Kidney glomerular epithelial cell (primary cell): ENCODE measurements around the gene NPAS1.
"Not testable (repeated sequence)": the region's sequence is repeated elsewhere in the genome, so short reads cannot be mapped to it uniquely, and the experiment has no call there.

Source experiments
- DNase-seq: peaks from one replicate; lab custom pipeline; 2025; lab: John Stamatoyannopoulos, UW

Gene NPAS1

DNA sequence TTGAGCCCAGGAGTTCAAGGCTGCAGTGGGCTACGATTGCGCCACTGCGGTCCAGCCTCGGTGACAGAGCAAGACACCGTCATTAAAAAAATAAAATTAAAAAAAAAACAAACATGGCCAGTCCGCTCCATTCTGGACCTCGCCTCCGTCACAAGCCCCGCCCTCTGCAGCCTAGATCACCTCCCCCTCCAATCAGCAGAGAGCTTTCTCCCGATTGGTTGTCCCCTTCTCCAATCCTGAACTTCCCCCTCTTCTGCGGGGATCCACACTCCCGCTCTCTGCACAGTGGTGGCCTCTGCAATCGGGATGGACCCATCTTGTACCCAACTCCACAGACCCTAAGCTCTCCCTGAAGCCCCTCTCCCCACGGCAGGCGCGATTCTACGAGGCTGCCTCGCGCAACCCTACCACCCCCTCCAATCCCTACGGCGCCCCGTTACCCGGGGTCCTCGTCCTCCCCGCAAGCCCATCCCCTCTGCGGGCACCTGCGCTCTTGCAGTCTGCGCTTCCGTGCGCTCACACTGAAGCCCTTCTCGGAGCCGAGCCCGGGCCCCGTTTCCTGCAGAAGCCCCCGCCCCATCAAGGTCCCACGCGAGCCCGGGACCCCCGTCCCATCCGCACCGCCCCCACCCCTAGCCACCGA, 28.2 kb downstream of the NPAS1 start:
- DNase-seq: peak; percentile 60

DNA sequence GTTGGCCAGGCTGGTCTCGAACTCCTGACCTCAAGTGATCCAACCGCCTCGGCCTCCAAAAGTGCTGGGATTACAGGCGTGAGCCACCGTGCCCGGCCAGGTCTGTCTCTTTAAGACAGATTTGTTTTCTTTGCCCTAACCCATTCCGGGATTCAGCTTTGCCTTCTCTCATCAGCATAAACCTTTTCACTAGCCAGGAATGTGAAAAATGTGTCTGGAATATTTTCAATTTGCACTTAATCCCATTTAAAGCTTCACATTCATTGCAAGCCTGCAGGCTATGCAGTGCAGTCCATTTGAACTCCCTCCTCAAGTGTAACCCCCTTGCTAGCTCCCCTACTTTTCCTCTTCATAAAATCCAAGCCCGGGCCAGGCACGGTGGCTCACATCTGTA, 29.7 kb downstream of the NPAS1 start:
- peak; percentile 44 for DNase-seq

DNA sequence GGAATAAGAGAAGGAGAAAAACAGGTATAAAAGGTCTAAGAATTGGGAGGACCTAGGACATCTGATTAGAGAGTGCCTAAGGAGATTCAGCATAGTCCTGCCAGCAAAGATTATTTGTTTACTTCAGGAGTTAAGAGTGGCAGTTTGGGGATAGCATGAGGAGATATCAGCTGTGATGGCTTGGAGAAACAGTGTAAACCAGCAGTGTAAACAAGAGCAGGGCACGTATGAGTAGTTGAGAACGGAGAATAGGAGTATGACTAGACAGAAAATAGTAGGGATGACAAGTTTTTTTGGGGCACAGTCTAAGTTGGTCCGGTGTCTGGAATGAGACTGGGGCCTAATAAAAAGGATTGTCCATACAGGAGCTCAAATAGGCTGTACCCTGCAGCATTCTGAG, 30.9 kb downstream of the NPAS1 start:
- DNase-seq: not testable (repeated sequence)

DNA sequence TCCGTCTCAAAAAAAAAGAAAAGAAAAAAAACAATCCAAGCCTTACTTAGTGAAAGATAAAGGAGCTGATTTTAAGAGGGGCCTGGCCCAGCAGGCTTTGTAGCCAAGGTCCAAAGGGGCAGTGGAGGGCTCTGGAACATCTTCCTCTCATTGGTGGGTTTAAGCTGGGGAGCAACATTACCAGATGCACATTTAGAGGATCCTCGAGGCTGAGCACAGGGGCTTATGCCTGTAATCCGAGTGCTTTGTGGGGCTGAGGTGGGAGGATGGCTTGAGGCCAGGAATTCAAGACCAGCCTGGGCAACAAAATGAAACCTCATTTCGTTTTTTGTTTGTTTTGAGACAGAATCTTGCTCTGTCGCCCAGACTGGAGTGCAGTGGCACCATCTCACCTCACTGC, 36.8 kb downstream of the NPAS1 start:
- no peak for DNase-seq

DNA sequence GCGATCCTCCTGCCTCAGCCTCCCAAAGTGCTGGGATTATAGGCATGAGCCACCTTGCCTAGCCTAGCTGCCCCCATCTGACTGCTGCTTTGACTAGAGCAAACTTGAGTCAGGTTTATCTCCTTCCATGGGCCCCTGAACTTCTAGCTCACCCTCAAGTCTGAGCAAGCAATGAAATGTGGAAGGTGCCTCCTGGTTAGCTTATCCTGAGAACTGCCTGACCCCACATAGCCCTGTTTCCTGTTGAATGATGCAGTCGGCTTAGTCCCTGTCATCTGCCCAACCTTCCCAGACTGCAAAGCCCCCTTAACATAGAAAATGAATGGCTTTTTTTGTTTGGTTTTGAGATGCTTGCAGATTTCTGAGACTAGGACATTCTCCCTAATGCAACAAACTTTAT, 37.7 kb downstream of the NPAS1 start:
- no peak for DNase-seq

DNA sequence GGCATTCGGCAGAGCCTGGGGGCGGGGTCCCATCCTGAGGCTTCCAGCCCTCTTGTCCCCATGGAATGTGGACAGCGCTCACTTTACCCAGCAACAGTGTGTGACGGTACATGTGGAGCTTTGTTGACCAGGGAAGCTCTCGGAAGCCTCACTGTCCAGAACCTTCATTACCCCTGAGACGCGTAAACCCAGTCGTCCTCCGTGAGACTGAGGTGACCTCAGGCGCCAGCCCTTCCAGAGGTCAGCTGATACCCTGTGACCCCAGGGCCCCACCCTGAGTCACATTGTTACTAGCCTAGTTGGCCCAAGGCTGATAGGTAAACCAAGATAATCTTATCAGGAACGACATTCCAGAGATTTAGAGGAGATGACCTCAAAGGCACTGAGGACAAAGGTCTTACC, 39.0 kb downstream of the NPAS1 start:
- no peak for DNase-seq

DNA sequence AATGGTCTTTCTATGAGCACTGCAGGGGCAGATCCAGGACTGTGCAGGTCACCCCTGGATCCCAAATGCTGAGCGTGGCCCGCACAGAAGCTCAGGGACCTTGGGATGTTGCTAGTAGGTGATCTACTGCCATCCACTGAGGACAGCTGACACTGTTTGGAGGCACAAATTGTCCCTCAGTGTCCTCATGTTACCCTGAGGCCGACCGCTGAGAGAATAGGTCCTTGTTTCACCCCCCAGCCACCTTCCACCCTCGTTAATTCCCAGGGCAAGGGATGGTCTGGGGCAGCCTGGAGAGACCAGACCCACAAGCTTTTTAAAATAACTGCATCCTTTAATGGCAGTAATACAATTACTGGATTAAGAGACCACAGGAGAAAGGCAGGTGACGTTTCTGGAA, 44.2 kb downstream of the NPAS1 start:
- no peak for DNase-seq

DNA sequence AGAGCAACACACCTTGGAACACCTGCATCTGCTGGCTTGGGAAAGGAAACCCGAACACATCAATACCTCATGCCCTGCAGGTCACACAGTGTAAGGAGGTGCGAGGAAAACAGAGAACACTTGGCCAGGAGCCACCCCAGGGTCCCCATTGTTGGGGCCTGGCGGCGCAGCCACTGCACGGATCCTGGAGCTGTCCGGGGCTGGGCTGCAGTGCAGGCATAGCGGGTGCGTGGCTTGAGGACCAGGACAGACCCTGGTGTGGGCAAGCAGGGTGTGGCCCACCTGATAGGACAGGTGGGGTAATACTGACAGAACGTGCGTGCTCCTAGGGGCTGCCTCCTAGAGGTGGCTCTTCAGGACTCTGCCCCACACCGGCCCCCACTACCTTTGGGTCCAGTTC, 45.6 kb downstream of the NPAS1 start:
- DNase-seq: no peak

DNA sequence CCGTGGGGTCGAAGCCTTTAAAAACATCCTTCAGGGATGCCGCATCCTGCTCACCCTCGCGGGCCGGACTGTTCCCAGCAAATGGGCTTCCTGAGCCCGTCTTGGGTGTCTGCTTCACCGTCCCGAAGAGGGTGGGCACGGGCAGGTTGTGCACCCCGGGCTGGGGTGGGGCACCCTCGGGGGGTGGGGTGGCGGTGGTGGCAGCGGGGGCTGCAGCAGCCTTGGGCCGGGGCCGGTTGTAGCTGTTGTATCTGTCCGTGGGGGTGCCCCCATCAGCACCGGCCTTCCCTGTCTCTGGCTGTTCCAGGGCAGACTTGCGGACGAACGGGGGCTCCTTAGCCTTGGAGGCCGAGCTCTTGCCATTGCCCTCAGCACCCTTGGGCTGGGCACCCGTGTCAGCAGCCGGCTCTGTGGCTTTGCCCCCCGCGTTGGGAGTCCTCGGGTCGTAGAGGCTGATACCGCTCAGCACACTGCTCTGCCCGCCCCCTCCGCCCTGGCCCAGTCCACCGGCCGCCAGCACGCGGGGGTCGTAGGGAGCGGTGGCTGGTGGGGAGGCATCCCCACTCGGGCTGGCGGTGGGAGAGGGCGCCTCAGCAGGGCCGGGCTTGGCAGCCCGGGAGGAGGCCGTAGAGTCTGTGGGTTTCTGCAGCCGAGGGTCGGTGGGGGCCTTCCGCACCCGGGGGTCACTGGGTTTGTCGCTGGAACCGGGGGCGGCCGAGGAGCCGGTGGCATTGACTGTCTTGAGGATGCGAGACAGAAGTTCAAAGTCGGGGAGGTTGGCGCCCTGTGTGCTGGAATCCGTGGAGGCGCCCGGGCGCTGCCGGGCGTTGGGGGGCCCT, 47.0 kb downstream of the NPAS1 start:
- no peak for DNase-seq

DNA sequence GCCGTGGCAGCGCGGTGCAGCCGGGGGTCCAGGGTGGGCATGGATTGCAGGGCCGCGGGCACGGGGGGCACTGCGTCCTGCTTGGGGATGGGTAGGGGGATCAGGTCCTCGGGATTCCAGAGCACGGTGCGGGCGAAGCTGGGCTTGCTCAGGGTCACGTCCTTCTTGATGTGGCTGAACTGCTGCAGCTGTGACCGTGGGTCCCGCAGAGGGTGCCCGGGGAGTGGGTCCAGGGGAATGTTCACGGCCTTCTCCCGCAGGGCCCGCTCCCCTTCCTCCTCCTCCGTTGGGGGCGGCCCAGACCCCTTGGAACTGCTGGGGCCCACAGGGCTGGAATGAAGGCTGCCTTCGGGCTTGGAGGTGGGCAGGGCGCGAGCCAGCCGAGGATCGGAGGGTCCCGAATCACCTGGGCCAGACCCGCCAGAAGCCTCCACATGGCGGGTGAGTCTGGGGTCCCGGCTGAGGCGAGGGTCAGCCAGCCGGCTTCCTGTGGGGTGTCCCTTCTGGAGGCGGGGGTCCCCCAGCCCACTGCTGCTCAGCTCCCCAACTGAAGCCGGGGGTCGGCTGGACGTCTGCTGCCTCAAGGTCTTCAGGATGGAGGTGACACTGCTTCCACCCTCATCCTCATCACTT, 47.7 kb downstream of the NPAS1 start:
- no peak for DNase-seq

DNA sequence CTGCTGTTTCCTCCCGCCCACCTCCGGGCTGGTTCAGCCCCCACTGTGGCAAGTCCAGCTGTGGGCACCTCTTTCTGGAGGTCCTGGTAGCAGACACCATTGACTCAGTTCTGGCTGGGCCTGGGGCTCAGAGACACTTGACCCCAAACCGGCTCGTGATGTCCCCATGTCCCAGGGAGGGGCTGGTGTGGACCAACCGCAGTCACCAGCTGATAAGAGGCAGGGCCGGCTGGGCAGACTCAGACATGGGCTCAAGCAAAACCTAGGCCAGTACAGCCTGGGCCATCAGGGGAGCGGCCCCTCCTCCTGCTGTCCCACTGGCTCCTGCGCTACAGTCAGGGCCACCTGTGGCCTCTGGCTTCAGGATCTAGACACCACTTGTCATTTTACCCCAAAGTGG, 48.6 kb downstream of the NPAS1 start:
- no peak for DNase-seq

DNA sequence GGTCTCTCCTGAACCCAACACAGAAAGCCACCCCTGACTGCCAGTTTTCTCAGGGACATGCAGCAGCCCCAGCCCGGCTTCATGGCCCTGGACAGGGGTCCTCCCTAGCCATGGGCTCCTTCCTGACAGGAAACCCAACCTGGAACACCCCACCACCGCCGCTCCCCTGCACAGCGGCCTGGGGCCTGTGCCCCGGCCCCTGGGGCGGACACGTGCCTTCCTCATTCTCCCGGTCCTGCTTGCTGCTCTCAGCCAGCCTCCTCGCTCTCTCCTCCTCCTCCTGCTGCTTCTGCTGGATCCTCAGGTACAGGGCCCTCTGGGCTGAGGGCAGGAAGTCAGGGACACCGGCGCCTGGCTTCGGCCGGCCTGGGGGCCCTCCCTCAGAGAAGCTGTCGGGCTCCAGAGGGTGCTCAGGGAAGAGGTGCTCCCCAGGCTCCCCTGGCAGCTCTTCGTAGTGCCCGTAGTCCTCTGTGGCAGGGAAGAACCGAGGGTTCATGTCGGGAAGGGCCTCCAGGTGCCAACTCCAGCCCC, 49.3 kb downstream of the NPAS1 start:
- DNase-seq: no peak

DNA sequence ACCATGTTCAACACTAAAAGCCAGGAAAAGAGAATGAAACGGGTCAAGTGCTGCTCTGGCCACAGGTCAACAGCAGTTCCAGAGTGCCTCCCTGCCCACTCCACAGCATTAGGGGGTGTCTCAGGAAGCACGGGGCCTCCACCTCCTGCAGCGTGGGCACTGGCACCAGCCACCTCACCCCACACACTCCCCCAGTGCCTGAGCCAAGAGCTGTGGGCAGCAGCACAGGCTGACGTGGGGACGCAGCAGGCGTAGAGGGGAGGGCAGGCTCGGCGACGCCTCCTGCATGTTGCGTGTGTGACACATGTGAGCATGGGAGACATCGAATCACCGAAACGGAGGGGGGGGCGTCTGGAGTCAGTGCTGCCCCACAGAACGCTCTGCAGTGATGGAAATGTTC, 50.2 kb downstream of the NPAS1 start:
- DNase-seq: no peak

DNA sequence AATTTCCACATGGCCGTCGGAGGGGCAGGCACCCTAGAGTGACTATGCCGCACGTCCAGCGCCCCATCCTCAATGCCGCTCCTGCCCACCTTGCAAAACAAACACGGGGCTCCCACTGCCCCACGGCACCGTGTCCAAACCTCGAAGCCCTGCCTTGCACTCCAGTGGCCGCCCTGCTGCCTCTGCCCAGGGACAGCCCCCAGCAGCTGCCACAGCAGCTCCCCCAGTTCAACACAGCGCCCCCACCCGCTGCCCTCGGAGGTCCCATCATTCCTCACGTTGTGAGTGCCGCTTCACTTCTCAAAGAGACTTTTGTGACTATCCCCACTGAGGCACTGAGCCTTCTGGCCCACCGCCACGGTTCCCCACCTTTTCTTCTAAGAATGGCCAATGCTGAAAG, 51.1 kb downstream of the NPAS1 start:
- DNase-seq: no peak

DNA sequence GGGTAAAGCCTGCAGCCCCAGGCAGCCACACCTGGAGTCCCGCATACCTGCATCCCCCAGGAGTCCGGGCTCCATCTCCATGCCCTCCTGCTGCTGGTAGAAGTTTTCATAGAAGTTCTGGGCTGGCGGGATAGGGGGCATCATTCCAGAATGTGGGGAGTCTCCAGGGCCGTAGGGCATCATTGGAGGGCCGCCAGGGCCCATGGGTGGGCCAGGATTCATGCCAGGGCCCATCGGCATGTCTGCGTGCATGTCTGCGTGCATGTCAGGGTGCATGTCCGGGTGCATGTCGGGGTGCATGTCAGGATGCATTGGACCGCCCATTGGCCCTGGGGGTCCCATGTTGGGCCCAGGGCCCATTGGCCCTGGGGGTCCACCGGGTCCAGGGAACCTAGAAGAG, 52.1 kb downstream of the NPAS1 start:
- DNase-seq: no peak

DNA sequence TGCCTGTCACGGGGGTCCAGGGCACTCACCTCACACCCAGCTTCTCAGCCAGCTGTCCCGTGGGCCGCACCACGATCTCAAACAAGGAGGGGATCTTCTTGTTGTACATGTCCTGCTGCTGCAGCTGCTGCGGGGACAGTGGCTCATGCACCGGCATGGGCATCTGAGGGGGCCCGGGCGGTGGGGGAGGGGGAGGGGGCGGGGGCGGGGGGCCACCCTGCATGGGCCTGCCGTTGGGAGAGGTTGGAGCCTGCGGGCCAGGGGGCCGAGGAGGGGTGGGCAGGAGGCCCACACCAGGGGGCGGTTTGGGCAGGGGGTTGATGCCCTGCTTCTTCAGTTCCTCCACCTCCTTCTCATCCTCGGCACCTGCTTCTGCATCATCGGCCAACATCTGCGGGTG, 52.7 kb downstream of the NPAS1 start:
- DNase-seq: no peak

DNA sequence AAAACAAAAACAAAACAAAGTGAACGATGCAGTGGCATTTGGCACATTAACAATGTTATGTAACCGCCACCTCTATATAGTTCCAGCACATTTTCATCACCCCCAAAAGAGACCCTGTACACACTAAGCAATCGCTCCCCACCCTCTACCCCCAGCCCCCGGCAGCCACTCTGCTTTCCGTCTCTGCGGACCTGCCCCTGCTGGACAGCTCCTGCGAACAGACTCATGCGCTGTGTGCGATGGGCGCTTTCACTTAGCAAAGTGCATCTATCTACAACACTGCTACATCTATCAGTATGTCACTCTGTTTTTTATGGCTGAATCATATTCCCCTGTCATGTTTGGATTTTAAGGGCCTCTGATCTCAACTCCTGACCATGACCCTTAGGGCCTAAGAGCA, 53.9 kb downstream of the NPAS1 start:
- DNase-seq: no peak

DNA sequence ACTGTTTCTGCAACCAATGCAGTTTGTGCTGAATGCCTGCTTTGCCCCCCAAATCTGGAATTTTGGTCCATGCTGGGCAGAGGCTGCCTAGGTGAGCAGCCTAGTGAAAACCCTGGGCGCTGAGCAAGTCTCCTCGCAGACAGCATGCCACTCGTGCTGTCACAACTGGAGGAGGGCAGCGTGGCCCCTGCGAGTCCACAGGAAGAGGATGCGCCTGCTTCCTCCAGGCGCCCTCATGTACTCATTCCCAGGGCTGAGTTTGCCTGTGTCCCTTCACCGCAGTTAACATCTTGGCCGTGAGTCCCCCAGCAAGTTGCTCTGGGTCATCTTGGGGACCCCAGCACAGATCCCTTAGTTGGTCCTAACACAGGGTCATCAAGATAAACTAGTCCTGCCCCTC, 55.0 kb downstream of the NPAS1 start:
- no peak for DNase-seq

DNA sequence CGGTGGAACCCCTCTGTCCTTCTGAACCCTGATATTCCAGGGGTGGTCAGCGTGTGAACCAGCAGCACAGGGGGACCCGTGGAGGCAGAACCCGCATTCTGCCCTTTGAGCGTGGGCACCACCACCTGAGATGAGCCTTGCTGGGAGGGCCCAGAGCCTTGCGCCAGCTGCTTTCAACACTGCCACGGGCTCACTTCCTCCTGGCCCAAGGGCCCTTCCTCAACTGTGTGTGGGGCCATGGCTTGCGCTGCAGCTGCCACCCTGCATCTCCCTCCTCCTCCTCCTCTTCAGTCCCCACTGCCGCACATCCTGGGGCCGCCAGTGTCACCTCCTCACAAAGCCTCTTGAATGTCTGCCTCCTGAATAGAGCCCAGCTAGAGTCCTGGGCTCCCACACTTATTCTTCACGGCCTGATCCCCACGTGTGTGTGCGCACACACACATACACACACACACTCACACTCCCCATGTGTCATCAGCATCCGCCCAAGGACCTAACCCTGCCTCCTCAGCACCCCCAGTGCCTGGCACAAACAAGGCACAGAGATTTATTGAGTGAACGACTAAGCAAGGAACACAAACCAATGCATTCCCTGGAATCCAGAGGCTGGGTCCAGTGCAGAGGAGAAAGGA, 55.7 kb downstream of the NPAS1 start:
- no peak for DNase-seq

DNA sequence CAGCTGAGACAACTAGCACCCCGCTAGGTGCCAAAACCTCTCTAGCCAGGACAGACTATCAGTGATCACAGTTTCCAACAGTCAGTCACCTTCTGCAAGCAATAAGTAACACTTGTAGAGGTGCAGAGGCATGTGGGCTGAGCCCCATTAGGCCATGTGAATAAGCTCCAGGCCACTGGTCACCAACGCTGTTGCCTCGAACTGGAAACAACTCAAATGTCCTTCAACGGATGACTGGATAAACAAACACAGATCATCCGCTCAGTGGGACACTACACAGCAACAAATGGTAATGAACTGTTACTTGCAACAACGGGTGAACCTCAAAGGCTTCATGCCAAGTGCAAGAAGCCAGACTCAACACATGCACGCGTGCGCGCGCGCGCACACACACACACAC, 56.3 kb downstream of the NPAS1 start:
- DNase-seq: peak; percentile 72

DNA sequence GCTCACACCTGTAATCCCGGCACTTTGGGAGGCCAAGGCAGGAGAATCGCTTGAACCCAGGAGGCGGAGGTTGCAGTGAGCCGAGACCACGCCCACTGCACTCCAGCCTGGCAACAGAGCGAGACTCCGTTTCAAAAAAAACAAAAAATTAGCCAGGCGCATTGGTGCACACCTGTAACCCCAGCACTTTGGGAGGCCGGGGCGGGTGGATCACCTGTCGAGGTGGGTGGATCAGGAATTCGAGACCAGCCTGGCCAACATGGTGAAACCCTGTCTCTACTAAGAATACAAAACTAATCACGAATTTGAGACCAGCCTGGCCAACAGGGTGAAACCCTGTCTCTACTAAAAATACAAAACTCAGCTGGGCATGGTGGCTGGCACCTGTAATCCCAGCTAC, 58.7 kb downstream of the NPAS1 start:
- DNase-seq: not testable (repeated sequence)

DNA sequence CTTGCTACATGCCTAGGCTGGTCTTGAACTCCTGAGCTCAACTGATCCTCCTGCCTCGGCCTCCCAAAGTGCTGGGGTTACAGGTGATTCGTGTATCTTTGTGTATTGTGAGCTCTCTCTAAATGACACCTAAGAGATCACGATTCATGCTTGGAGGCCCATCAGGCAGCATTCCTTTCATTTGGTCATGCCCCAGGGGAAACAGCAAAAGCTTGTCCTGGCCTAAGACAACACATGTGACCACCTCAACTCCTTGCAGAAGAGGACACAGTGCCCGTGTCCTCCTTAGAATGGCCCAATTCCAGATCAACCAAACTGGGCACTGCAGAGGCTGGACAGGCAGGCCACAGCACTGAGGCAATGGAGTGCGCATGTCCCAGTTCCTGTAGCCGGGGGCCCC, 61.5 kb downstream of the NPAS1 start:
- peak; percentile 8 for DNase-seq

DNA sequence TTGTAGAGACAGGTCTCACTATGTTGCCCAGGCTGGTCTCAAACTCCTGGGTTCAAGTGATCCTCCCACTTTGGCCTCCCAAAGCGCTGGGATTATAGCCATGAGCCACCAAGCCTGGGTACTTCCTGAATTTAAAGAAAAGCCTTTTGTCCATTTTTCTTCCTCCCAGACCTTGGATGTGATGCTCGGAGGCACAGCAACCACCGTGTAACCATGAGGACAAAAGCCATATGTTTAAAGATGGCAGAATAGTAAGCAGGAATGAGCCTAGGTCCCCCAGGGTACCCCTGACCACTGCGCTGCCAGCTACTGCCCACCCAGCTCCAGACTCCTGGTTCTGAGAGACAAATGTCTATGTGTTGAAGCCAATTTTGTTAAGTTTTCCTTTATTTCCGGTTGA, 62.9 kb downstream of the NPAS1 start:
- no peak for DNase-seq
